NCI-H2029 (cell line): ENCODE data around the gene CD33.
"Not testable (repeated sequence)": the region's sequence is repeated elsewhere in the genome, so short reads cannot be mapped to it uniquely, and the experiment has no call there.

Experiments used
- DNase-seq: peaks from one replicate; lab custom pipeline; 2025; lab: John Stamatoyannopoulos, UW

The CD33 gene

DNA sequence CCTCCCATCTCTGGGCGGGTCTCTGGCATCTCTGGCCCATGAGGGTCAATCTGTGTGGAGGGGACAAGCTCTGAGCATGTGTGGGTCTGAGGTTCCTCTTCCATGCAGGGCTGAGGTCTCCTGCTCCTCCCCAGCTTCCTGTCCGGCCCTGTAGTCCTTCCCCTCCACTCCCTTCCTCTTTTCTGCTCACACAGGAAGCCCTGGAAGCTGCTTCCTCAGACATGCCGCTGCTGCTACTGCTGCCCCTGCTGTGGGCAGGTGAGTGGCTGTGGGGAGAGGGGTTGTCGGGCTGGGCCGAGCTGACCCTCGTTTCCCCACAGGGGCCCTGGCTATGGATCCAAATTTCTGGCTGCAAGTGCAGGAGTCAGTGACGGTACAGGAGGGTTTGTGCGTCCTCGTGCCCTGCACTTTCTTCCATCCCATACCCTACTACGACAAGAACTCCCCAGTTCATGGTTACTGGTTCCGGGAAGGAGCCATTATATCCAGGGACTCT, at the start of gene CD33:
CD33 (plus strand) TSS at position 183 of the 496 bp plus-strand sequence; CDS start at position 222, 39 bp downstream.
- not testable (repeated sequence) for DNase-seq

DNA sequence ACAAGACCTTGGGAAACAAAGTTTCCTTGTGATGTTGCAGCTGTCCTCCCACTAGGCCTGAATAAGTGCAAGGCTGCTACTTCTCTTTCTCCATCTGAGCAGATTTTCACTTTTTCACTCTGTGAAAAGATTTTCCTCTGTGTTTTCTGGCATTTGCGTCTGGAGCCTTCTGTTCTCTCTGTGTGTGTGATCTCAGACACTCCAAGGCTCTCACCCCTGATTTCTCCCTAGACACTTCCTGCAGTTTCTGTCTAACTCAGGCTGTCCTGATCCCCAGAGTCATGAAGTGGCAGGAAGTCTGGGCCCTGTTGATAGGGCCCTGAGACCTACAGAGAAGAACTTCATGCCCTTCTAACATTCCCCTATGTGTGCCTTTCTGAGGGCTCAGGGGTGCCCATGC, 45.6 kb upstream of the CD33 start:
- no peak for DNase-seq

GRCh38 chr19:51181377-51181912, 43.4 kb upstream of the CD33 start:
- DNase-seq: no peak

DNA sequence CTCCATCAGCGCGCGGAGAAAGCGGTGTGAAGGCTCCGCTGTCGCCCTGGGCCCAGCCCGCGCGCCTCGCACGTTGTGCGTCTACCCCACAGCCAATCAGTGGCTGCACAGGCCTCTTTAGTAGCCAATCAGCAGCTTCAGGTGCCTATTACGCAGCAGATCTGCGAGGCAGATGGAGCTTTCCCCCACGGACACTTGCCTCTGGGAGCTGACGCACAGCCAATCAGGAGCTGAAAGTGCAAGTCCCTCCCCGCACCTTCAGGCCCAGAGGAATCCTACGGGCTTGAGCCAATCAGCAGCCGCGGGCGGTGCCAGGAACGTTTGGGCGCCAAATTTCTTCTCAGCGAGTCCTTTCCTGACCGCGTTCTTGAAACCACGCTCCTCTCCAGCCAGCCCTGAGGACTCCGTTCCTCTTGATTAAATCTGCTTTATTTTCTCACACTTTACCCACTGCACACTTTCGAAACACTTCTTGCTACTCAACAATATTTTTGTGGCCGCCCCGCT, 42.9 kb upstream of the CD33 start:
- no peak for DNase-seq

DNA sequence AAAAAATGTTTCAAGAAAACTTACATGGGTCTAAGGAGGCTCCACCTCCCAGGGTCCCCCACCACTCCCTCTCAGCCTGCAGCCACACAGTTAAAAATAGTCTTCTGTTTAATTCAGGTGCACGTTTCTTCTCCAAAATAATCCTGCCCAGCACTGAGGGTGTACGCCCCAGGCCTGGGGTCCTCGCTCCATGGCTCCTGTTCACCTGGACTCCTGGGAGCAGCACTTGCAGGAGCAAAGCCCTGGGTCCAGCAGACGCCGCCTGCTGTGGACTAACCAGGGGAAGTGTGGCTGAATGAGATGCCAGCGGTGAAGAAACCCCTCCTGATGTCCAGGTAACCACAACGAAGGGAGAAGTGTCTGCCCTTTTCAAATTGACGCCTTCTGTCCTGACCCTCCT, 41.3 kb upstream of the CD33 start:
- no peak for DNase-seq

GRCh38 chr19:51185069-51185867, 39.6 kb upstream of the CD33 start:
- no peak for DNase-seq

- DNase-seq: no peak
Observed at GRCh38 chr19:51185868-51186215, 39.0 kb upstream of the CD33 start.

DNA sequence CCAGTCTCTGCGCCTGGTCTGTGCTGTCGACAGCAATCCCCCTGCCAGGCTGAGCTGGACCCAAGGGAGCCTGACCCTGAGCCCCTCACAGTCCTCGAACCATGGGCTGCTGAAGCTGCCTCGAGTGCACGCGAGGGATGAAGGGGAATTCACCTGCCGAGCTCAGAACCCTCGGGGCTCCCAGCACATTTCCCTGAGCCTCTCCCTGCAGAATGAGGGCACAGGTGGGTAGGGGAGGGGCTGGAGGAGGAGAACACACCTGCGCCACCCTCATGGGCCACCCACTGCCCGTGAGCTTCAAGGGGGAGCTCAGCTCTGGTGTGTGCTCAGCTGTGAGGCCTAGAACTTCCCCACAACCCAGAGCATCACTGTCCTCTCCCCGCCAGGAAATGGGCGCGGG, 38.6 kb upstream of the CD33 start:
- DNase-seq: no peak

DNA sequence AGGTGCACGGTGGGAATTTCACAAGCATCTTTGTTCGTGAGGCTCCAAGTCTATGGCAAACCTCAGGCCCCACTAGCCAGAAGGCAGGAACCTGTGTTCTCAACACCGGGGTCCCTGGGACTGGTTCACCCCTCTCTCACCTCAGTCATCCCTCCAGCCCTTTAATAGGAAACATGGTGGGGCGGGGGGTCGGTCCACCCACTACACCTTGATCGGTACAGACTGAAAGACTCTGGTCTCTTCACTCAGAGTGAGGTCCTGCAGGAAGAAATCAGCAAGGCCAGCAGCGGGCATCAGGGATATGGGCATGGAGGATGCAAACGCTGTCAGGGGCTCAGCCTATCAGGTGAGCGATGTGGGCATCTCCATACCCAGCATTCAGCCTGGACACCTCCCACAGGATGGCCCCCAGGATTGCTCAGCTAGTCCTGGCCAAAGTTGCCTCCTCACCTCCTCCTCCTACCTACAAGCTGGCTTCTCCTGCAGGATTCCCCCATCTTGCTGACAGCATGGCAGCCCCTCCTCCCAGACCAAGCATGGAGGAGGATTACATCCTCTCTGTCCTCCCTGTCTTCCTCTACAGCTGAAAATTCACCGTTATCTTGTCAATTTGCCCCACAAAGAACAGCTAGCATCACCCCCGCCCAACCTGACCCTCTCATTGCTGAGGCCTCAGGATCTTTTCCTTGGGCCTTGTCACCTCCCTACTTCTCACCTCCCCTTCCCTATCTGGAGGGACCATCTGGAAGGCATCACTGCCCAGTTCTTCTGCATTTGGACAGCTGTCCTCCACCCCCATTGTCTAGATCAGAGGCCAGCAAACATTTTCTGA, 37.3 kb upstream of the CD33 start:
- DNase-seq: no peak

DNA sequence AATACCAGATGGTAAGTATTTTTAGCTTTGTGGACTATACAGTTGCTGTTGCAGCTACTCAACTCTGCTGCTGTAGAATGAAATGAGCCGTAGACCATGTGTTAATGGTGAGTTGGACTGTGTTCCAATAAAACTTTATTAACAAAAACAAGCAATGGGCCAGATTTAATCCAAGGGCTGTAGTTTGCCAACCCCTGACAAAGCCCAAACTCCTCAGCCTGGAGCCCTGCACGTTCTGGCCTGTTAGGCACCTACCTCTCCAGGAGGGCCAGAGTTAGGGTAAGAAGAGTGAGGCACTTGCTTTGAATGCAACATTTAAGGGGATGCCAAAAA, 36.7 kb upstream of the CD33 start:
- DNase-seq: no peak

DNA sequence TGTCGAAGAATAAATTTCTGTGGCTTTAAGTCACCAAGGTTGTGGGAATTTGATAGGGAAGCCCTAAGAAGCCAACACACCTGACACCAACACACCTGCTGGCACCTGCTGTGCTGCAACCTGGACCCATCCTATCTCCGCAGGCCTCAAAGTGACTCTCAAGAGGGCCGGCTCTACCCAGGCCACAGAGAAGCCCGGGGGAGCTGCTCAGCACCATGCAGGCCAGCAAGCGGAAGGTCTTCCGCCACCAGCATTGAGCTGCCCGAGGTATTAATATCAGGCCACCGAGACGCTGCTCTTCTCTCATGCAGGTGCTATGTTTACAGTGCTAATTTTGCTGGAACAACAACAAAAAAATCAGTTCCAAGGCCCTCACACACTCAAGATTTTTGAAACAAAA, 32.2 kb upstream of the CD33 start:
- DNase-seq: no peak

DNA sequence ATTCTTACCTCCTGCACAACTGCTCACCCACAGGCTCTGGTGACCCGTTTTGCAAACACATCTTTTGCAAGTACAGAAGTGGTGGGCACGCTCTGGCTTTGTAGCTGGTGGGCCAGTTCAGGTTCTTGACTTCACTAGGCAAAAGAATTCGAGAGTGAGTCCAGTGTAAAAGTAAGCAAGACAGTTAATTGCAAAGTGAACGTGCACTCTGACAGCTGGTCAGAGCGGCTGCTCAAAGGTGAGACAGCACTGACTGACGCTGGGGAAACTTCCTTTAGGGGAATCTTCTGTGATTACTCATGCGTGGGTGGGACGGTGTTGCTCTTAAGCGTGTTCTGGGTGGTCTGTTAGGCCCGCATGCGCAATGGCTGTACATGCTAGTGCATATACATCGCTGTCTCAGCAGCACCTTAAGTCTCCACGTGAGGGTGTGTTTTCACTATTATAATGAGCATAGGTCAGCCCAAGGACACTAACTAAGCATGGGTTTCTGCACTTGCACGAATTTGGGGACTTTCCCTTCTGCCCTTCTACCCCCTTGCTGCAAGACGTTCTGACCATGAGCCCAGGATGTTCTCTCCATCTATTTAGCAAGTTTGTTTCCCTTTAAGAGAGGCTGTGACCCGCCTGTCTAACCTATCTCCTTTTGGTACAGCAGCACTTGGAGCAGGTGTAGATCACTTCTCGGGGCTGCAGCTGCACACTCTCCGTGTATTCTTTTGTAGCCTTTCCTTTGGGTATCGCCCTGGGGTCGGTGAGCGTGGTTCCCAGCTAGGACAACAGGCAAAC, 30.2 kb upstream of the CD33 start:
- no peak for DNase-seq

DNA sequence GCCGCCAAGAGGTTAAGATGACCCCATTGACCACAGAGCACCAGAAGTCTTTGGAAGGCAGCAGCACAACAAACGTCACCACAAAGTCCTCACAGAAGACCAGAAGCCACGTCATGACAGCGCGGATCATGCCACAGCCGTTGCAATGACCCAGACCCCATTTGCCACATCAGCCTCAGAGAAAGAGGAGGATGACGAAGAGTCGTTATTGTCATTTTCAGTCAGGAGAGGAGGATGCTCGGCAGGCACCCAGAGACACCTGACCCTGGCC, 29.6 kb upstream of the CD33 start:
- no peak for DNase-seq

- no peak for DNase-seq
Observed at GRCh38 chr19:51195616-51196015, 29.3 kb upstream of the CD33 start.

DNA sequence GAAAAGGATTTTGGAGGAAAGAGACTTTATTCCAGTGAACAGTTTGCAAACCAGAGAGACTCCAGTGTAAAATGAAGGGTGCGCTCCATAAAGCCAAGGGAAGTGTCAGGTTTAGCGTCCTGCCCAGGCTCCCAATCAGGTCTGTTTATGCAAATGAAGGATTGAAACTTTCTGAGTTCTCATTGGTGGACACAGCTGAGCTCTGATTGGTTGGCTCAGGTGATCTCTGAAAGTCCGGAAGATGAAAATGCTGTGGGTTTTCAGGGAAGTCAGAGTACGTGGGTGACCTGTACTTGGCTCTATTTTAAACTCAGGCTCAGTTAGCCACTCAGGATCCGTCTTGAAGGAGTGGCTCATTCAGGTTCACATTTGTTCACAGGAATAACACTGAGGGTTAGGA, 28.7 kb upstream of the CD33 start:
- DNase-seq: no peak

DNA sequence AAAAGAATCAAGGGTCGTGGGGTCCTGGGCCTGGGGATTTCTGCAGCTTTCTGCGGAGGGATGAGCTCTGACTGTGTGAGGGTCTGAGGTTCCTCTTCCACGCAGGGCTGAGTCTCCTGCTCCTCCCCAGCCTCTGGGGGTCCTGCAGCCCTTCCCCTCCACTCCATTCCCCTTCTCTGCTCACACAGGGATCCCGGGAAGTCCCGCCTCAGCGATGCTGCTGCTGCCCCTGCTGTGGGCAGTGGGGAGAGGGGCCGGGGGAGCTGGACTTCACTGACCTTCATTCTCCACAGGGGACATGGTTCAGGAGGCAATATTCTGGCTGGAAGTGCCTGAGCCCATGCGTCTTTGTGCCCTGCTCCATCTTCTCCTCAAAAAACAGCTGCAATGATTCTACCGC, 26.2 kb upstream of the CD33 start:
- DNase-seq: no peak

DNA sequence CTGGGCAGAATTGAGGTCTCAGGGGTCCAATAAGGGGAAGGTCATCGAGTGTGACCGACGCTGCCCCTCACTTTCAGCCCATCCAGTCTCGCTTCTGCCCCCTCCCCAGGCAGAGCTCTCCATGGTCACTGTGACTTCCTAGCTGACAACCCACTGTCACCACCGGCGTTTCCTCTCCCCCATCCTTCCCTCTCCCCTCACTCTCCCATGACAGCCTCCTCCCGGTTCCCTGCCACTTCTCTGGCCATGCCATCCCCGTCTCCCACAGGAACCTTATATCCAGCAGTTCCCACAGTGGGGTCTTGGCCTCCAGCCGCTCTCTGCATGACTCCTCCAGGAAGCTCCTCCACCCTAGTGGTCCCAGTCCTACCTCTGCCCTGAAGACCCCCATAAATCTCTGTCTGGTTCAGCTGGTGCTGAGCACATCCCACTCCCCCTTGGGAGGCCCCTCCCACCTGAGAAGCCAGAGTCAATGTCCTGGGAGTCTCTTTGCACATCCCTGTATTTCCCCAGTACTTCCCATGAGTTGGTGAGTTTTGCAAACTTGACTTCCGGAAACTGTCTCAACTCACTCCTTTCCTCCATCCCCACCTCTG, 24.7 kb upstream of the CD33 start:
- no peak for DNase-seq

DNA sequence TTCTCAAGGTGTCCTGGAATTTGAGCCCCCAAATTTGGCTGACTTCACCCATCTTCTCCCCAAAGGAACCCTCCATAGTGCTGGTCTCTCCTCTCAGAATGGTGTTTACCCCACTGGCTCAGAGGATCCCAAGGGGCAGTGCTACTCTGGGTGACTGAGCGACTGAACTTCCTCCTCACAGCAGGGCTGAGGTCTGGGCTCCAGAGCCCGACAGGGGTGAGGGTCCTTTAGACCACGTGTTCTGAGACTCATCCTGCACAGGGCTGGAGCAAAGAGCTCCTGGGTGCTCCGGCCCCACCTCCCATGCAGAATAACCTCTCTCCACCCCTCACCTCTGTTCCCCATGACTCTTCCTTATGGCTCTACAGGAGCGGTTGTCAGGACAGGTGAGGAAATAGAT, 23.2 kb upstream of the CD33 start:
- no peak for DNase-seq

DNA sequence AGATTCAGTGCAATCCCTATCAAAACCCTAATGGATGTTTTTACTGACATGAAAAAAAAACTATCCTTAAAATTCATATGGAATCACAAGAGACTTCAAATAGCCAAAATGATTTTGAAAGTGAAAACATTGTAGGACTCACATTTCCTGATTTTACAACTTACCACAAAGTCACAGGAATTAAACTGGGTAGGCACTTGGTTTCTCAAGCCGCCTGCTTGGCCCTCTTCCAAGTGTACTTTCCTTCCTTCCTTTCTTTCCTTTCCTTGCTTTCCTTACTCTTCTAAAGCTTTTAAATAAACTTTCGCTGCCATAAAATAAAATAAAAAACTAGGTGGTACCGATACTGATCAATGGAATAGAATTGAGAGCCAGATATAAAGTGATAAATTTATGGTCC, 21.0 kb upstream of the CD33 start:
- DNase-seq: no peak

- DNase-seq: no peak
Observed at GRCh38 chr19:51204321-51204720, 20.6 kb upstream of the CD33 start.

DNA sequence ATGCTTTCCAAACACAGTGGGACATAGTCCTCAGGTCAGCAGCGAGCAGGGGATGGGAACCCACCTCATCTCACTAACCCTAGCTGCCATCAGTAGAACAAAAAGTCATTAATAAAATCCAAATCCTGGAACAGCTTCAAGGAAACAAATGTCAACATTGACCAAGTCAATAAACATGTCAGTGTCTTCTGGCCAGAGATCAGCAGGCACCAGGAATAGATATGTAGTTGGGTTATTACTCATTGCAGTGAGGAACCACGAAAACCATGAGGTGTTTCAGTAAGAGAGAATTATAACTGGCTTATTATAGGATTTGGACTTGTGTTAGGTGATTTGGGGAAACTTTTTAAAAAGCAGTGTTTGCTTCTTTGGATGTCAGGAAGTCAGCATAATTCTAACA, 17.1 kb upstream of the CD33 start:
- no peak for DNase-seq

DNA sequence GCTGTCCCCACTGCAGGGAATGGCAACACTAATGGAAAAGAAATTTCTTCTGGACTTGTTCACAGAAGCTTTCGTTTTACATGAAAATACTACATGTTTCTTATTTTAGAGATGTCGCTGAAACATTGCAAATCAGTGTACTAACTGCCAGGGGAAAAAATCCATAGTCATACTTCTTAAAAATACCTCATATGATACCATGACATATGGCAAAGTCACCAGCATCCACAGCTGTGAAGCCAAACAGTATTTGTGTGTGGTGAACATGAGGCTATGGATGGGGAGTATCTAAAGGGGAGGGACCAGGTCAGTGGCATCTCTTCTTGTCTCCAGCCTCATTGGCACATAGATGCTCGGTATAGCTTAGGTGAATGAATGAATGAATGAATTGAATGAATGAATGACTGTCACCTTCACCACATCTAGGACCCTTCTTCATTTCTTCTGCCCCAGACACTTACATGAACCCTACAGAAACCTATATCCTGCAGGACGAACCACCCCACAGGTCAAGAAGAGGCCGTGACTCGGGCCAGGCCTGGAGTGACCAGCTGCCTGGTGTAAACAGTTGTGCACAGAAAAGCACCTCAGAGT, 14.6 kb upstream of the CD33 start:
- DNase-seq: no peak
